NCI-H69 (cell line): ENCODE data around the gene CADM2.
"Not testable (repeated sequence)": the region's sequence is repeated elsewhere in the genome, so short reads cannot be mapped to it uniquely, and the experiment has no call there.

Source experiments
- DNase-seq: peaks from one replicate; lab custom pipeline; 2025; lab: John Stamatoyannopoulos, UW

The CADM2 gene

GRCh38 chr3:85481411-85482212 lies 522.8 kb downstream of the CADM2 start:
- DNase-seq = peak; percentile 22

GRCh38 chr3:85482213-85482490 lies 523.4 kb downstream of the CADM2 start:
- DNase-seq = no peak

GRCh38 chr3:85483986-85484385 lies 525.2 kb downstream of the CADM2 start:
- DNase-seq = no peak

- DNase-seq = no peak
Measured at GRCh38 chr3:85487375-85487774, 528.6 kb downstream of the CADM2 start.

- DNase-seq = no peak
Measured at GRCh38 chr3:85495602-85496001, 536.8 kb downstream of the CADM2 start.

GRCh38 chr3:85498177-85498576 lies 539.4 kb downstream of the CADM2 start:
- DNase-seq = no peak

- no peak for DNase-seq
Measured at GRCh38 chr3:85502148-85502875, 543.5 kb downstream of the CADM2 start.

GRCh38 chr3:85504129-85504784 lies 545.5 kb downstream of the CADM2 start:
- DNase-seq = not testable (repeated sequence)

- DNase-seq = not testable (repeated sequence)
Measured at GRCh38 chr3:85504785-85505511, 546.2 kb downstream of the CADM2 start.

GRCh38 chr3:85507052-85507451 lies 548.3 kb downstream of the CADM2 start:
- not testable (repeated sequence) for DNase-seq

GRCh38 chr3:85508659-85509058 lies 549.9 kb downstream of the CADM2 start:
- DNase-seq = peak; percentile 49

- DNase-seq = no peak
Measured at GRCh38 chr3:85516146-85516545, 557.4 kb downstream of the CADM2 start.

GRCh38 chr3:85524104-85524503 lies 565.3 kb downstream of the CADM2 start:
- no peak for DNase-seq

- no peak for DNase-seq
Measured at GRCh38 chr3:85525264-85525663, 566.5 kb downstream of the CADM2 start.

GRCh38 chr3:85533586-85533985 lies 574.8 kb downstream of the CADM2 start:
- no peak for DNase-seq

GRCh38 chr3:85535517-85535916 lies 576.7 kb downstream of the CADM2 start:
- peak; percentile 11 for DNase-seq

GRCh38 chr3:85539232-85539631 lies 580.4 kb downstream of the CADM2 start:
- DNase-seq = no peak

GRCh38 chr3:85554153-85554552 lies 595.4 kb downstream of the CADM2 start:
- no peak for DNase-seq

- peak; percentile 55 for DNase-seq
Measured at GRCh38 chr3:85560088-85560785, 601.4 kb downstream of the CADM2 start.

GRCh38 chr3:85567071-85567676 lies 608.4 kb downstream of the CADM2 start:
- peak; percentile 79 for DNase-seq

GRCh38 chr3:85570819-85571218 lies 612.0 kb downstream of the CADM2 start:
- DNase-seq = no peak
